Dermis blood vessel endothelial cell (primary cell): Measurements from ENCODE around the gene NUP93. TPM values are rescaled to one million over a fixed set of nuclear protein-coding genes. Genes with fewer than 3 reads are reported as not detected.
"Not testable (repeated sequence)": the region's sequence is repeated elsewhere in the genome, so short reads cannot be mapped to it uniquely, and the experiment has no call there.

Experiments
- DNase-seq: peaks from one replicate; pipeline ENCODE4 v3.0.0; 2010
- total RNA-seq: library from RNA; depleted of rRNA; stranded (reverse); fragments of >200 nt; gene quantifications from 2 replicates; pipeline ENCODE4 v1.2.3, GENCODE V29; 2014

The NUP93 gene
- total RNA-seq, 1 donor from 2014 or later, result 59.7 TPM

DNA sequence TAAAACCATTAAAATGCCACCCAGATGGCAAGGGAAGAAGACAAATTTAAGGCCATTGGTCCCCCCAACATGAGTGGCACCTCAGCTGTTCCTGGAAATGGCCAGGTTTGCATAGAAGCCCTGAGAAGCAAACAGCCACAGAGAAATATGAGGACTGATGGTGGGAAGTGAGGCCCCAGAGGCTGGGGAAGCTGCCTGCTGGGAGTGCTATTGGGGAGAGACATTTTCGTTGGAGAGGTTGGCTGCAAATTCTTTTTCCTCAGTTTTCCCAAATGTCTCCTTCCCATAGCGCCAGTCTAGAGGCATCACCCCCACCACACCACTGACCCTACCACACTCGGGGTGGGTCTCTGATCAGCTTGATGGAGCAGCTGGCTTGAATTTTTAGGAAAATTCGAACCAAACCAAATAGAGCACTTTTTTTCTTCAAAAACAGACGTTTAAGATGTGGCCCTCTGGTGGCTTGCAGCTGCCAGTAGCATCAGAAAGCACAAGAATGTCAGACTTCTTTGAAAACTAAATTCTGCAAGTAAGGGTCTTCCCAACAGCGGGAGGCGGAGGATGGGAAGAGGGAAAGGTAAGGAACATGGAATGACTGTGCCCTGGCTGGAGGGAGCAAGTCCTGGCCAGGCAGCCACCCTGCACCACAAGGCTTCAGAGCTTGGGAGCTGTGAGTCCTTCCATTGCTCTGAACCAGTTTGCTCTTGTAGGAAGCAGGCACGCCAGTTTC, 121.9 kb downstream of the NUP93 start:
- peak; percentile 44 for DNase-seq

DNA sequence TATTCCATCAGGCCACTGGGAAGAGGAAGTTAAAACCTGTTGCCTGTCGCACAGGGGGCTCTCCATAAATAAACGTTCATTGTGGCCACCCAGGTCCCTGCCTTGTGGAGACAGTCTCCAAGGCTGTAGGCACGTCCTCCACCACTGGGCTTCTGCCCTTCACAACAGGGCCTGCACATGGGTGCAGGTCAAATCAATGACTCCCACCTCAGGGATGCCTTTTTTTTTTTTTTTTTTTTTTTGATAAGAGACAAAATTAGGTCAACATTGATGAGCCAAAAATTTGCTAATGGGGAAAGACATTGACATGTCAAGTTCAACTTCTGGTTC, 122.4 kb downstream of the NUP93 start:
- no peak for DNase-seq

DNA sequence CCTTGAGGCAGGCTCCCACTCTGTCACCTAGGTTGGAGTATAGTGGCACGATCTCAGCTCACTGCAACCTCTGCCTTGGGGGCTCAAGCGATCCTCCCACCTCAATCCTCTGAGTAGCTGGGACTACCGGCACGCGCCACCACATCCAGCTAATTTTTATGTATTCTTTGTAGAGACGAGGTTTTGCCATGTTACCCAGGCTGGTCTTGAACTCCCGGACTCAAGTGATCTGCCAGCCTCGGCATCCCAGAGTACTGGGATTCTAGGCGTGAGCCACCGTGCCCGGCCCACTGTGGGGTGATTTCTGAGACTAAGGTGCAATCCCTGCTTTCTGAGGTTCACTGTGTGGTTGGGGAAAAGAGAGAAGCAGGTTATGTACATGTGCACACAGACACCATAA, 123.0 kb downstream of the NUP93 start:
- no peak for DNase-seq

DNA sequence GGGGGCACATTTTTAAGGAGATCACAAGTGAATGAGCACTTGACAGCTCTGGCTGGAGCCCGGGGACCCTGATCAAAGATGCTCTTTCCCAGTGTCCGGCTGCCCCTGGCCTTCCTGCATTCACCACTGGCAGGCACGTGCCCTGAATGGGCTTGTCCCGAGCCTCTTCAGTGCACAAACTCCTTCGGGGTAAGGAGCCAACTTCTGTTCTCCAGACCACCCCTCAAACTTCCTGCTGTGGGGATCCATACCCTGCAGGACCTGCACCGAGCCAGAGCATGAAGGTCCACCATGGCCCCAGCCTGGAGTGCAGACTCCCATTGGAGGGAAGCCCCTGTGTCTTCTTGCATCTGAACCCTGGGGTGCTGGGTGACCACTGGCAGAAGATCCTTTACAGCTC, 125.3 kb downstream of the NUP93 start:
- DNase-seq, result no peak

DNA sequence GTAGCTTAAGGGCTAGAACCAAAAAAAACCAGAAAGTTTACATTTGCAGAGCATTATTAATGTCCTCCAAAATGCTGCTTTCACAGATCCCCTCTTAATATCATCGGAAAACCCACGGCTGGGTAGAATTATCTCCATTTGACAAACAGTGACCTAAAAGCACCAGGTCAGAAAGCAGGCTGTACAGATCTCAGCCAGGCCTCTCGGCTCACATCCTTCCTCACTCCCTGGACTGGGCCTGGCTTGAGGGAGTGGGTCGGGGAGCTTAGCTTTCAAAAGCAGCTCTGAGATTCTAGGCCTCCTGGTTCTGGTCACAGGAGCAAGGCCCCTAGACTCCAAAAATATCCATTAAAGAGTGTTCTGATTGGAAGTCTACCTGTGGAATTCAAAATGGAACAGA, 126.0 kb downstream of the NUP93 start:
- DNase-seq, result peak; percentile 47

DNA sequence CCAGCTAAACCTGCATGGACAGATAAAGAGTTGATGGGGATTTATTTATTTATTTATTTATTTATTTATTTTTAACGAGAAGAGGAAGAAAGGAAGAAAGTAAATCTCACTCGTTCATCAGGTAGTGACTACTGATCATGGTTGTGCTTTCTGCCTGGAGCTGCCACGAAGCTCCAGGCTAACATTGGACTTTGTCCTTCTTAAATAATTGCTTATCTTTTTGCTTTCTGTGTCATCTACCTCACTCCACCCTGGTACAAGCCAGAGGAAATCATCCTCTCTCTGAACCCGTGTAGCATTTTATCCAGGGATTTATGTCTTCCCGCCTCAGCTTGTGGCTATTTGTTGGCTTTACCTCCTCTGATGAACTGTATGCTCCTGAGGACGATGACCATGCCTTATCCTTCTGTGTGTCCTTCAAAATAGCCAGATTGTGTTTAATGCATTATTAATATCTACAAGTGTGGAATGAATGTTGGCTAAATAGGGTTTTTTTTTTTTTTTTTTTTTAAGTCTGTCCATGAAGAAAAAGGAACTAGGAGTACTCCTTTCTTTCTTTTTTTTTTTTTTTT, 127.0 kb downstream of the NUP93 start:
- no peak for DNase-seq

DNA sequence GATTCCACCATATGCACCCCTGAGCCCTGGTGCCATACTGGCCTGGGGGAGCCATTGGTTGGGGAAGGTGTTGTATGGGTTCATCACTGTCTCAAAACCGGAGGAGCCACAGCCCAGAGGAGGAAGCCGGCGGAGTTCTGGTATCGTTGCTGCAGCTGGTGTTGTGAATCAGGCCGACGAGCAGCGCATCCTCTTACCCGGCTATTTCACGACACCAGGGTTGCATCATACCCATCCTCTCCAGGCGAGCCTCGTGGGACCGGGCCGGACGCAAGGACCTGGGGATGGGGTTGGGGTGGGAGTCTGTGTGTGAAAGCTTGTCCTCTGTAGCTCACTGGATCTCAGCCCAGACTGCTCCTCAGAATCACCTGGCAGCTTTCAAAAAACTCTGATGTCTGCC, 128.4 kb downstream of the NUP93 start:
- no peak for DNase-seq

DNA sequence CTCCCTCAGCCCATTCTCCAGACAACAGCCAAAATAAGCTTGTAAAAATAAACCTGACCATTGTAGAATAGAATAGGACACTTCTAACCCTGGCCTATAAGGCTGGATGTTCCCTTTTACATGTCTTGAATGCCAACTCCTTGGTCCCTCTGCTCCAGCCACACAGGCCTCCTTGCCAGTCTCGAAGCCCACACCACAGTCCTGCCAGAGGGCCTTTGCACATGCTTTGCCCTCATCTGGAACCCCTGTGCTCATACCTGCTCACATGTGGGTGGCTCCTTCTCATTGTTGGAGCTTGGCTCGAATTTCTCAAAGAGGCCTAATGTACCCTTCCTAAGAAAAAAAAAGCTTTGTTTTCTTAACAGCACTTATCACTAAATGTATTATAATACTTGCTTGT, 129.7 kb downstream of the NUP93 start:
- no peak for DNase-seq

DNA sequence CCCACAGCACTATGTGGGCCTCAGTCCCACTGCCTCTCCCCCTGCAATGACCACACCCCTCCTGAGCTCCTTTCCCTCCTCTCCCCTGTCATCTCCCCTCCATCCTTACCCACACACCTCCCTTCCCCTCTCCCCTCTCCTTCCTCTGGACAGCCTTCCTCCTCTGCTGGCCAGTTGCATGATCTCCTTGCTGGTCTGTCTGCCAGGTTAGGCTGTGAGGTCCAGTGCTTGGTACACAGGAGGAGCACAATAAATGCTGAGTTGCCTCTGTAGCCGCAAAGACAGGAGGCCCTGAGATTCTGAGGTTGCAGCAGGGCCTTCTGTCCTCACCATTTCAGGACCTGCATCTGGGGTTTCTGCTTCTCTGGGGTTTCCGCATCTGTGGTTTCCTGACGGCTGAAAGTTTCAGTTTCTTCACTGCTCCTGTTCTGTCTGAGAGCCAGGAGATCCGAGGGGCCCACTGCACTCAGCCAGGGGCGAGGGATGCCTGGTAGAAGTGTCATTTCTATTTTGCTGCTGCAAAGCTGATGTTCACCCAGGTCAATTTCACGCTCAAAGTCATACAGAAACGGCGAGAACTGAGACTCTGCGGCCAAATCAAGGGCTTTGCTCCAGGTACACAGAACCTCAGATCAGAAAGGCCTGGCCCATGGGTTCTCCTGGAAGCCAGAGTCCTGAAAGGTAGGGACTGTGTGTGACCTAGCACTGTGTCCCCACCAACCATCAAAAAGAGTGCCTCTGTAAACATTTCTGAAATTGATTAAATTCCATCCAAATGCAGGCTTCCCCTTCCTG, 130.5 kb downstream of the NUP93 start:
- no peak for DNase-seq

DNA sequence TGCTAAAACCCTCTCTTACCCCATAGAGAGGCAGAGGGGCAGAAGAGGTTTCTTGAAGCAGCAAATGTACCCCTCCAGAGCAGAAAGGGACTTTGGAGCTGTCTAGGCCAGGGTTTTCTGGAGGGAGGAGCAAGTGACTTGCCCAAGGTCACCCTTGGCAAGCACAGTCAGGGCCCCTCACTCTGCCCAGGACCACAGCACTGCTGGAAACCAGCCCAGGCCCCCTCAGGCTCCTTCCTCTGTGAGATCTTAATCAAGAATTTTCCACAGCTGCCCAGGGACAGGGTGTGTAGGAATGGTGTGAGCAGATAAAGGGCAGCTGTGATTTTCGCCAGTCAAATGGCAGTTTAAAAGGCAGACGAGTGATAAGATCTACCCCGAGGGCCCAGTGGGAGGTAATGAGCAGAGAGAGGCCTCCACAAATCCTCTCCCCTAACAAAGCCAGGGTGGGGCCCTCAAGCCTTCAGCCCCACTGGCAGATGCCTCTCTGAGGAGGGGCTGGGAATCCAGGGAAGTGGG, 131.2 kb downstream of the NUP93 start:
- DNase-seq, result peak; percentile 10

DNA sequence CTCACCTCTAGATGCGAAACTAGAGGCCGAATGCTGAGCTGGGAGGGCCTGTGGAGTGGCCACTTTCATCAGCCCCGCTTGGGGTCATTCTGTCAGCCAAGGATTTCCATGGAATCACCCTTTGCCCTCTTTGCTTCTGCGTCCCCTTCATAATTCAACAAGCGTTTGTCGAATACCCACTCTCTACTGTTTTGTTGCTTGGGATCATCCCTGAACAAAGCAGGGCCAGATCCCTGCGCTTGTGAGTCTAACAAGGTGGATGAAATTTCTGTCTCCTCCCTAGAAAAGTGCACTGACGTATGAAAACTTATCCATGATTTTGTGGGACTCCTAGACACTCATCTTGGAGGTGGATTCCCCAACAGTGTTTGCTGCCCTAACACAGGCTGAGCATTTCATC, 131.8 kb downstream of the NUP93 start:
- DNase-seq, result no peak

DNA sequence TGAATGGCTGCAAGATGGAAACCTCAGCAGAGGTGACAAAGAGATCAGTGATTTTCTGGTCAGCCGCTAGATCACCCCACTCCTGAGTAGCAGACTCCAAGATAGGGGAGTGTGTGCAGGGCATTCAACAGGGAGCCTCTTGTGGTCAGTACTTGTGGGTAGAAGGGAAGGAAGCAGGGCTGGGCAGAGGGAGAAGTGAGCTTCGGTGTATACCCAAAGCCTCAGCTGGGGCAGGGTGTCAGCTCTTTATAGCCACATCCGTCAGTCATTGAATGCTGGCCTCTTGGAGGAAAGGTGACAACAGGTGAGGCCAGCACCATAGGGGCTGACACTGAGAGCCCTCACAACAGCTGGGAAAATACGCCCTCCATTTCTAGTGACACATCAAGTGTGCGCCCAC, 132.8 kb downstream of the NUP93 start:
- no peak for DNase-seq

DNA sequence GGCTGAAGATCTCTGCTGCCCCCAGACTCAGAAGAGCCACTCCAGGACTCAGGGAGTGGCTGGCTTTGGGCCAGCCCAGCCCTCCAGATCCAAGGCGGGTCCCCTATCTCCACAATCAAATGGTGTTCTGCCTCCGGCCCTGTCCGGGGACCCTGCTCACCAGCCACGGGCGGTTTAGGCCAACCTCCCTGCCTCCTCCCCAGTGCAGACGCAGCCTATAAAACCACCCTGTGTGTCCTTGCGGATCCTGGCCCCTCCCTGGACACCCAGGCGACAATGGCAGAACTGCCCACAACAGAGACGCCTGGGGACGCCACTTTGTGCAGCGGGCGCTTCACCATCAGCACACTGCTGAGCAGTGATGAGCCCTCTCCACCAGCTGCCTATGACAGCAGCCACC, 135.0 kb downstream of the NUP93 start, which contains the start of gene SLC12A3:
TSS of gene SLC12A3 (plus strand) at position 248 of the 400 bp plus-strand sequence. CDS start at position 277, 29 bp downstream.
- DNase-seq, result no peak

DNA sequence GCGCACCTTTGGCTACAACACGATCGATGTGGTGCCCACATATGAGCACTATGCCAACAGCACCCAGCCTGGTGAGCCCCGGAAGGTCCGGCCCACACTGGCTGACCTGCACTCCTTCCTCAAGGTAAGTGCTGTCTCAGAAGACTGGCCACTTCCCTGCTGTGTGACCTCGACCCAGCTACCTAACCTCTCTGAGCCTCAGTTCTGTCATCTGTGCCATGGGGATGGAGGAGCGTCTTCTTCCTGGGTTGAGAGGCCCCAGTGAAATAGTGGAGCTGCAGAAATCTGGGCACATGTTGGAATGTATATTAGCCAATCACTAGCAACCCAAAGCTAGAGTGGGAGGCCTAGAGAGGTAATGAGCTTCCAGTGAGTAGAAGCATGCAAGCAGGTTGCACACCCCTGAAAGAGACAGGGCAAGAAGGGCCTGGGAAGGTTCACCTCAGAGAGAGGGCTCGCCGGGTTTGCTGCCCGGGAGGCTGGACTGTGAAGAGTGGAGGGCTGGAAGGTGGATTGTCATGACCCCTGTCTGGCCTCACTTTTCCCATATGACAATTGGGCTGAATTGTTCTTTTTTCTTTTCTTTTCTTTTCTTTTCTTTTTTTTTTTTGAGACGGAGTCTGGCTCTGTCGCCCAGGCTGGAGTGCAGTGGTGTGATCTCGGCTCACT, 135.6 kb downstream of the NUP93 start:
- DNase-seq, result no peak

DNA sequence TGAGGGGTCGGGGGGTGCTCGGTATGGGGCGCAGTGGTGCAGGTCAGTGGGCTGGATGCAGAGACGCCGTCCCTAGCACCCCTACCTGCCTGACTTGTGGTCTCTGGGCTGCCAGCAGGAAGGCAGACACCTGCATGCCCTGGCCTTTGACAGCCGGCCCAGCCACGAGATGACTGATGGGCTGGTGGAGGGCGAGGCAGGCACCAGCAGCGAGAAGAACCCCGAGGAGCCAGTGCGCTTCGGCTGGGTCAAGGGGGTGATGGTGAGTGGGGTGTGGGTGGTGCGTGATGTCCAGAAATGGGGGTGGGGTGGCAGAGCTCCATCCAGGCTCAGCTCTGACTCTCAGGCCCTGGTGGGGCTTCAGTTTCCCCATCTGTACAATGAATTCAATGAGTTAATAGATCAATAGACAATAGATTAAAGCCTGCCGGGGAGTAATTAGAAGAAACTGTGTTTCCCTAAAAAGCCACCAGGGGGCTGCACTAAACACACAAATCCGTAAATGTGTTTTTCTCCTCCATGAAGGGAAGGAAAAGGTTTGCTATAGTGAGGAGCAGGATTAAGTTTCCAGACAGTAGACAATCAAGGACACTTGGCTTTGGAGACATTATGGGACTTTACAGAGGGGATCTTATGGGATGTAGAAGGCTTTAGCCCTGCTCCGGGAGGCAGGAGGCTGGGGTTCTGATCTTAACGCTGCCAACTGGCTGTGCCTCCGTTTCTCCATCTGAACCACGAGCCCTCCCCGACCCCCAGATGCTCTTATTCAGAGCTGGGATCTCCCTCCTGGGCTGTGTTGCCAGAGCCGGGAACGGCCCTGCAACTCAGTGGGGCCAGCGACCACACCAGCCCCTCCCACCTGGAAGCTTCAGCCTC, 137.3 kb downstream of the NUP93 start:
- peak; percentile 77 for DNase-seq

DNA sequence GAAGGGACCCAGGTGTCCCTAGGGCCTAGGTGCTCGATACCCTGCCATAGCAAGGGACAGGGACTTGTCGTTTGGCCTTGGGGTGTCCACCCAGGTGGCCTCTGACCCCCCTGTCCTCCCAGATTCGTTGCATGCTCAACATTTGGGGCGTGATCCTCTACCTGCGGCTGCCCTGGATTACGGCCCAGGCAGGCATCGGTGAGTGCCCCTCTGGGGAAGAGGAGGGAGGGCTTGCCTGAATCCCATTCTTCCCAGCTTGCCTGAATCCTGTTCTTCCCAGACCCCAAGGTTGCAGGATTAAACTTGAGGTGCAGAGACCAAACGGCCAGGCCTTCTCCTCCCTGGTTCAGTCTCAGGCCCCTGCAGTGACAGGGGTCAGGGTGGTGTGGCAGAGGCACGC, 138.2 kb downstream of the NUP93 start:
- DNase-seq, result no peak

DNA sequence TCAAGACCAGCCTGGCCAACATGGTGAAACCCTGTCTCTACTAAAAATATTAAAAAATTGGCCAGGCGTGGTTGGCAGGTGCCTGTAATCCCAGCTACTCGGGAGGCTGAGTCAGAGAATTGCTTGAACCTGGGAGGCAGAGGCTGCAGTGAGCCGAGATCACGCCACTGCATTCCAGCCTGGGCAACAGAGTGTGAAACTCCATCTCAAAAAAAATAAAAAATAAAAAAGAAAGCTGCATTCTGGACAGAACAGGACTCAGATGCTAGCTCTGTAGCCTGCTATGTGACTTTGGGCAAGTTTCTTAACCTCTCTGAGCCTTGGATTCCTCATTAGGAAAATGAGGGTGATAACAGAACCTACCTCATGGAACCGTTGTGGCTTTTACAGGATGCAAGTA, 138.8 kb downstream of the NUP93 start:
- DNase-seq, result not testable (repeated sequence)

DNA sequence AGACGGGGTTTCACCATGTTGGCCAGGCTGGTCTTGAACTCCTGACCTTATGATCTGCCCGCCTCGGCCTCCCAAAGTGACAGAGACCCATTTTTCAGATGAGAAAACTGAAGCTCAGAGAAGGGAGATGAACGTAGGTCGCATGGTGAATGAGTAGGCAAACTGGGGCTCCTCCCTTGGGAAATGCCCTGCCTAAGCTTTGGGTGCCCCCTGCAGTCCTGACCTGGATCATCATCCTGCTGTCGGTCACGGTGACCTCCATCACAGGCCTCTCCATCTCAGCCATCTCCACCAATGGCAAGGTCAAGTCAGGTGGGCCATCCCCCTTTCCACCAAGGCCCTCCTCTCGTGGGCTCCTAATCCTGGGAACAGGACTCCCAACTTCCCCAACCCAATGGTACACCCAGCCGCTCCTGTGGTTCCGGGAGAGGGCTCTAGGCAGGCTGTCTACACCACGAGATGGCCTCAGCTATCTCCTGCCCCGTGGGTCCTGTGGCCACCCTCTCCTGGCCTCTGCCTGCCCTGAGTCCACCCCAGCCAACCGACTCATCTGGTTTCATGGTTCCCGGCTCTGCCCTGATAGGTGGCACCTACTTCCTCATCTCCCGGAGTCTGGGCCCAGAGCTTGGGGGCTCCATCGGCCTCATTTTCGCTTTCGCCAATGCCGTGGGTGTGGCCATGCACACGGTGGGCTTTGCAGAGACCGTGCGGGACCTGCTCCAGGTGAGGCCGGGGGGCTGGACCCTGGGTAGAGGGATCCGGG, 139.8 kb downstream of the NUP93 start:
- DNase-seq, result peak; percentile 50

DNA sequence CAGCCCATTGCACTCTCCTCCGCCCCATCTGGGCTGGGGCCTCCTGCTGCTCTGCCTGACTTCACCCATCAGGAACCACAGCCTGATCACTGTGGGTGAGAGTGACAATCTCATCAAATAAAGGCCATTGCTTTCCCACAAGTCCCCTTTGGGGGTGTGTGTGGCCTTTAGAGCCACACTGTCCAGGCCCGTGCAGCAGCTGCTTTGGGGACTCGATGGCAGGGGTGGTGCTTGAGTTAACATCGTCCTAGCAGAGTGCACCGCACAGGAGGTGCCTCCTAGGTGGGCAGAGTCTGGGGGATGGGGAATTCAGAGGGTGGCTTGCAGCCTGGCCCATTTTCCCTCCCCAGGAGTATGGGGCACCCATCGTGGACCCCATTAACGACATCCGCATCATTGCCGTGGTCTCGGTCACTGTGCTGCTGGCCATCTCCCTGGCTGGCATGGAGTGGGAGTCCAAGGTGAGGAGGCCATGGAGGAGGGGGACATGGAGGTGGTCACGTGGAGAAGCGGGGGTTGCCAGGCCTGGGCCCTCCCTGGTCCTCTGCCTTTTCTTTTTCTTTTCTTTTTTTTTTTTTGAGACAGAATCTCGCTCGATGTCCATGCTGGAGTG, 140.5 kb downstream of the NUP93 start:
- DNase-seq, result no peak

DNA sequence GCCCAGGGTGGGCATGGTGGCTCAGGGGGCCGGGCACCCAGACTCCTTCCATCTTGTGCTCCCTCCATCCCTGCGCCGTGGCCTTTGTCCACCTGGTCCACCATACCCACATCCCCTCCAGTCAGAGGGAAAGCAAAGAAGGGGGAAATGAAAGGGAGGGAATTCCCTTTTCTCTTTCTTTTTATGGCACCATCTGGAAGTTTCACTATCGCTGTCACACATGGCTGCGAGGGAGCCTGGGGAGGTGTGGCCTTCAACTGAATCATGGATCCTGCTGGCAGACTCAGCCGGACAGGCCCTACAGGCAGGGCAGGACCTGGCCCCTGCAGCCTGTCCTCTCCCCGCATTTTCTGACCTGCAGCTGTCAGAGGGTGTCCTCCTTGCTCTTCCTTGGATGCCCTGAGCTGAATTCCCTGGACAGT, 141.3 kb downstream of the NUP93 start:
- peak; percentile 21 for DNase-seq
